K562 (cell line): ENCODE measurements around the gene DHDH. TPM values are rescaled to one million over a fixed set of nuclear protein-coding genes. Genes with fewer than 3 reads are reported as not detected.

ENCODE experiments used
- CREB3L1 ChIP-seq: fragments of 450-650 bp; IDR thresholded peaks from 2 replicates; pipeline ENCODE4 v1.6.1; 2014; ENCODE audit warnings: low read depth, mild to moderate bottlenecking, moderate library complexity, borderline replicate concordance
- CSDE1 ChIP-seq, 2 experiments: fragments of 450-650 bp; IDR thresholded peaks; 2 replicates each; pipeline ENCODE4 v1.6.1; 2016; ENCODE audit warnings: mild to moderate bottlenecking in 1 of 2
- ELK3 ChIP-seq: fragments of 450-650 bp; formaldehyde crosslinking; IDR thresholded peaks from 2 replicates; pipeline ENCODE4 v1.4.0; 2020; ENCODE audit warnings: mild to moderate bottlenecking
- ERF ChIP-seq: fragments of 450-650 bp; formaldehyde crosslinking; IDR thresholded peaks from 2 replicates; pipeline ENCODE4 v1.4.0; 2020; ENCODE audit warnings: mild to moderate bottlenecking, mixed read lengths
- FUS ChIP-seq: fragments of 200-400 bp; formaldehyde crosslinking; optimal IDR thresholded peaks from 2 replicates; pipeline ENCODE3; 2017; ENCODE audit warnings: low read depth, low read length
- HES1 ChIP-seq: fragments of 450-650 bp; IDR thresholded peaks from 2 replicates; pipeline ENCODE4 v1.6.1; 2016; ENCODE audit warnings: low read depth, mild to moderate bottlenecking, moderate library complexity
- HNRNPK ChIP-seq: fragments of 200-400 bp; formaldehyde crosslinking; IDR thresholded peaks from one replicate; pipeline ENCODE4 v1.6.1; 2018; ENCODE audit warnings: mild to moderate bottlenecking, low read depth, low read length; ENCODE audit not compliant: poor library complexity, severe bottlenecking
- KLF10 ChIP-seq: fragments of 250-450 bp; sonication (Bioruptor Pico); IDR thresholded peaks from 2 replicates; pipeline ENCODE4 v1.6.1; 2021; ENCODE audit warnings: matching md5 sums
- MCM3 ChIP-seq: fragments of 450-650 bp; IDR thresholded peaks from 2 replicates; pipeline ENCODE4 v1.6.1; 2016
- MIER1 ChIP-seq: fragments of 450-650 bp; IDR thresholded peaks from 2 replicates; pipeline ENCODE4 v1.6.1; 2016; ENCODE audit warnings: antibody characterized with exemption, mild to moderate bottlenecking, low read depth
- MLX ChIP-seq, 2 experiments: fragments of 450-650 bp in 1 of 2; sonication (generic) in 1 of 2; formaldehyde crosslinking; conservative IDR thresholded peaks; 2 replicates each; pipeline versions ENCODE4 v1.4.0 to v1.8.1; 2020 to 2022; ENCODE audit warnings: mild to moderate bottlenecking in 1 of 2, missing genetic modification reagents in 1 of 2
- MXI1 ChIP-seq: IDR thresholded peaks from 2 replicates; pipeline ENCODE4 v1.6.1; 2011; ENCODE audit warnings: low read depth, mild to moderate bottlenecking, improper control_type of control experiment, low read length
- NFRKB ChIP-seq: fragments of 450-650 bp; IDR thresholded peaks from 2 replicates; pipeline ENCODE4 v1.6.1; 2016; ENCODE audit warnings: low read depth
- NR1H2 ChIP-seq: sonication (generic); formaldehyde crosslinking; IDR thresholded peaks from 2 replicates; pipeline ENCODE4 v1.4.0; 2020; ENCODE audit warnings: mild to moderate bottlenecking, missing genetic modification reagents
- NR4A1 ChIP-seq, 2 experiments: fragments of 250-450 bp in 1 of 2; fragments of 450-650 bp in 1 of 2; sonication (Bioruptor Pico) in 1 of 2; IDR thresholded peaks; 2 replicates each; pipeline versions ENCODE4 v1.4.0 to v1.6.1; 2016 to 2020; ENCODE audit warnings: mild to moderate bottlenecking in 2 of 2, missing compliant biosample characterization in 1 of 2, missing genetic modification characterization in 1 of 2, moderate library complexity in 1 of 2
- PTBP1 ChIP-seq: fragments of 200-400 bp; formaldehyde crosslinking; IDR thresholded peaks from 2 replicates; pipeline ENCODE4 v1.6.1; 2017; ENCODE audit warnings: low read depth, low read length
- RB1 ChIP-seq: fragments of 450-650 bp; IDR thresholded peaks from 2 replicates; pipeline ENCODE4 v1.6.1; 2017; ENCODE audit warnings: low read depth, mild to moderate bottlenecking
- TCF3 ChIP-seq: sonication (generic); formaldehyde crosslinking; IDR thresholded peaks from 2 replicates; pipeline ENCODE4 v1.4.0; 2020; ENCODE audit warnings: mild to moderate bottlenecking, missing genetic modification reagents
- TEAD4 ChIP-seq, 2 experiments: sonication (generic) in 1 of 2; formaldehyde crosslinking in 1 of 2; IDR thresholded peaks; 2 replicates each; pipeline versions ENCODE4 v1.6.1 to v1.8.0; 2012 to 2022; ENCODE audit warnings: borderline replicate concordance in 1 of 2, inconsistent platforms in 1 of 2, low read length in 1 of 2, mild to moderate bottlenecking in 1 of 2, missing genetic modification reagents in 1 of 2
- ZKSCAN1 ChIP-seq: fragments of 150-350 bp; IDR thresholded peaks from 2 replicates; pipeline ENCODE4 v1.6.1; 2016; ENCODE audit warnings: low read depth, low read length
- ZKSCAN8 ChIP-seq: fragments of 200-800 bp; sonication (Bioruptor generic); IDR thresholded peaks from 2 replicates; pipeline ENCODE4 v1.6.1; 2016; ENCODE audit warnings: missing genetic modification characterization, missing compliant biosample characterization
- ZNF449 ChIP-seq: fragments of 250-450 bp; sonication (Bioruptor Pico); IDR thresholded peaks from 2 replicates; pipeline ENCODE4 v1.8.0; 2022; ENCODE audit warnings: moderate library complexity, mild to moderate bottlenecking, inconsistent platforms
- ZNF589 ChIP-seq: fragments of 200-800 bp; sonication (Bioruptor generic); IDR thresholded peaks from 2 replicates; pipeline ENCODE4 v1.6.1; 2016; ENCODE audit warnings: low read depth, missing genetic modification characterization, missing compliant biosample characterization
- polyA plus RNA-seq, 8 experiments: library from polyadenylated mRNA; depleted of rRNA in 4 of 8; stranded (reverse) in 5 of 8; unstranded in 3 of 8; fragments of >200 nt; fragmentation: Nextera tagmentation in 2 of 8; fragmentation: Illumina TruSeq in 1 of 8; extraction: Ambion mirVana in 2 of 8; extraction: Trizol in 1 of 8; gene quantifications; 2 replicates each; pipeline versions ENCODE4 v1.2.1 to v1.2.3, GENCODE V29; 2011 to 2014; ENCODE audit warnings: inconsistent platforms in 1 of 8, missing spikeins in 1 of 8
- total RNA-seq, 7 experiments: library from RNA; depleted of rRNA in 6 of 7; stranded (reverse); fragments of >200 nt in 6 of 7; fragmentation: Illumina TruSeq in 2 of 7; extraction: Trizol in 2 of 7; gene quantifications; 2 replicates each; pipeline versions ENCODE4 v1.2.1 to v1.2.3, GENCODE V29; 2011 to 2021; ENCODE audit warnings: low replicate concordance in 1 of 7

The DHDH gene
- total and polyA plus RNA-seq, 9 of the 15 experiments (the other 6 are each of a cell fraction or from before 2014, with no cell fraction given), result 0.37 to 1.9 (median 0.87) TPM

GRCh38 chr19:48975947-48976847 lies 42.7 kb downstream of the DHDH start (continued):
- TF ChIP-seq ZKSCAN1 (no peak), CSDE1 (IDR thresholded peaks at IDR 0.05) (no peak), FUS (no peak), ELK3 (no peak), KLF10 (CRISPR knock-in tag) (no peak), MLX (CRISPR knock-in tag; conservative IDR thresholded peaks at IDR 0.05) (no peak), MIER1 (no peak), RB1 (no peak), MCM3 (no peak), TEAD4 (IDR thresholded peaks at IDR 0.05; ENCODE audit: low read length) (no peak), TEAD4 (CRISPR knock-in tag; IDR thresholded peaks at IDR 0.05; ENCODE audit: borderline replicate concordance) (no peak), NR1H2 (CRISPR knock-in tag) (no peak), NFRKB (no peak), ZKSCAN8 (CRISPR knock-in tag) (no peak), MXI1 (no peak), HES1 (no peak), CREB3L1 (peak; percentile 93), ZNF449 (CRISPR knock-in tag) (no peak), TCF3 (CRISPR knock-in tag) (no peak), ERF (no peak), PTBP1 (no peak), NR4A1 (CRISPR knock-in tag; IDR thresholded peaks at IDR 0.05) (no peak), NR4A1 (tag; IDR thresholded peaks at IDR 0.05) (no peak), HNRNPK (no peak), ZNF589 (CRISPR knock-in tag) (no peak)
